AG08395 (cell line): Measurements from ENCODE around the gene PCDHGC3.
"Not testable (repeated sequence)": the region's sequence is repeated elsewhere in the genome, so short reads cannot be mapped to it uniquely, and the experiment has no call there.

Source experiments
- DNase-seq: peaks from one replicate; pipeline ENCODE4 v3.0.0; 2012; ENCODE audit warnings: mixed read lengths, low spot score

PCDHGC3 gene

GRCh38 chr5:141475625-141476131 lies at the start of gene PCDHGC3:
PCDHGC3 (plus strand) TSS chr5:141475966; CDS start chr5:141476117, 151 bp downstream.
- peak; percentile 97 for DNase-seq

- DNase-seq = no peak
Observed at GRCh38 chr5:141427783-141428426, 47.9 kb upstream of the PCDHGC3 start.

- DNase-seq = peak; percentile 84
Observed at GRCh38 chr5:141430332-141431113, 45.2 kb upstream of the PCDHGC3 start, which contains the start of gene PCDHGA12. PCDHGA12 (plus strand) TSS chr5:141430507; CDS start chr5:141430760, 253 bp downstream.

- DNase-seq = no peak
Observed at GRCh38 chr5:141431286-141431685, 44.5 kb upstream of the PCDHGC3 start.

- not testable (repeated sequence) for DNase-seq
Observed at GRCh38 chr5:141432308-141432707, 43.5 kb upstream of the PCDHGC3 start.

GRCh38 chr5:141432726-141433125 lies 43.0 kb upstream of the PCDHGC3 start:
- DNase-seq = not testable (repeated sequence)

GRCh38 chr5:141434006-141434405 lies 41.8 kb upstream of the PCDHGC3 start:
- no peak for DNase-seq

GRCh38 chr5:141437221-141437620 lies 38.5 kb upstream of the PCDHGC3 start:
- DNase-seq = no peak

GRCh38 chr5:141439411-141440141 lies 36.2 kb upstream of the PCDHGC3 start:
- DNase-seq = peak; percentile 39

- no peak for DNase-seq
Observed at GRCh38 chr5:141440341-141440740, 35.4 kb upstream of the PCDHGC3 start.

- no peak for DNase-seq
Observed at GRCh38 chr5:141441571-141442170, 34.1 kb upstream of the PCDHGC3 start.

GRCh38 chr5:141465351-141465750 lies 10.4 kb upstream of the PCDHGC3 start:
- no peak for DNase-seq

- DNase-seq = peak; percentile 62
Observed at GRCh38 chr5:141476132-141476911, 556 bp downstream of the PCDHGC3 start.

GRCh38 chr5:141477044-141477575 lies 1.3 kb downstream of the PCDHGC3 start:
- no peak for DNase-seq

- peak; percentile 21 for DNase-seq
Observed at GRCh38 chr5:141477815-141478214, 2.0 kb downstream of the PCDHGC3 start.

- DNase-seq = peak; percentile 35
Observed at GRCh38 chr5:141478321-141478945, 2.7 kb downstream of the PCDHGC3 start.

- no peak for DNase-seq
Observed at GRCh38 chr5:141479776-141480175, 4.0 kb downstream of the PCDHGC3 start.

GRCh38 chr5:141483902-141484301 lies 8.1 kb downstream of the PCDHGC3 start:
- no peak for DNase-seq

- DNase-seq = peak; percentile 15
Observed at GRCh38 chr5:141484310-141484640, 8.5 kb downstream of the PCDHGC3 start.

GRCh38 chr5:141484641-141485311 lies 9.0 kb downstream of the PCDHGC3 start, which contains the start of gene PCDHGC4:
PCDHGC4 (plus strand) TSS chr5:141485030; CDS start chr5:141485174, 144 bp downstream.
- peak; percentile 51 for DNase-seq
